ENCODE data around the gene DDR2.

DNA sequence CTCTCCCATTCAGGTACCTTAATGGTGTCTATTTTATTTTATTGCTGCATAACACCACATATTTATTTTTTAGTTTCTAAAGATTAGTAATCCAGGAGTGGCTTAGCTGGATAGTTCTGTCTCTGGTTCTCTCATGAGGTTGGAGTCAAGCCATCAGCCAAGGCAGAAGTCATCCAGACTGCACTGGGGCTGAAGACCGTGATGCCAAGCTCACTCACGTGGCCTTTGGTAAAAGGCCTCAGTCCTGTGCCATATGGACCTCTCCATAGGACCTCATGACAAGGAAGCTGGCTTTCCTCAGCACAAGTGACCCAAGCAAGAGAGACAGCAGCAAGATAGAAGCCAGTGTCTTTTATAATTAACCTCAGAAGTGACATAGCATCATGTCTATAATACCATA is 23.0 kb upstream of the DDR2 start:
- TF ChIP-seq CTCF (IDR thresholded peaks at IDR 0.05), result no peak
- no peak for TF ChIP-seq POLR2A (IDR thresholded peaks at IDR 0.05)

All from lower leg skin (tissue), 3 donors.